OCI-LY1 (cell line): ENCODE measurements around the gene GAD1.

Experiments used
- CTCF ChIP-seq: fragments of 200-600 bp; sonication (generic), shearing (Covaris generic); IDR thresholded peaks from 2 replicates; pipeline ENCODE4 v1.5.1; 2017; ENCODE audit warnings: mild to moderate bottlenecking, antibody characterized with exemption, low read length, moderate library complexity, mixed read lengths
- EZH2 ChIP-seq: fragments of 200-600 bp; sonication (generic), shearing (Covaris generic); IDR thresholded peaks from 2 replicates; pipeline ENCODE4 v1.8.0; 2017; ENCODE audit warnings: borderline replicate concordance, mixed run types, mild to moderate bottlenecking, antibody characterized with exemption, low read length, moderate library complexity, mixed read lengths

- TF ChIP-seq EZH2 (no peak), CTCF (no peak)
Observed at GRCh38 chr2:170886386-170886785, 69.7 kb downstream of the GAD1 start.
